K562 (cell line): ENCODE measurements around the gene TREH. TPM values are rescaled to one million over a fixed set of nuclear protein-coding genes. Genes with fewer than 3 reads are reported as not detected.

Experiments used
- CREB5 ChIP-seq: fragments of 250-450 bp; sonication (Bioruptor Pico); IDR thresholded peaks from 2 replicates; pipeline ENCODE4 v1.5.0; 2020; ENCODE audit warnings: mild to moderate bottlenecking
- FOXM1 ChIP-seq, 2 experiments: fragments of 450-650 bp in 1 of 2; sonication (generic) in 1 of 2; formaldehyde crosslinking in 1 of 2; IDR thresholded peaks; 2 replicates each; pipeline versions ENCODE4 v1.6.1 to v1.9.0; 2017 to 2022; ENCODE audit warnings: low read depth in 2 of 2, mild to moderate bottlenecking in 2 of 2, missing genetic modification reagents in 1 of 2, moderate library complexity in 1 of 2
- MBD2 ChIP-seq: sonication (generic); IDR thresholded peaks from 2 replicates; pipeline ENCODE4 v1.6.1; 2016; ENCODE audit warnings: low read depth, borderline replicate concordance
- MCM2 ChIP-seq: fragments of 450-650 bp; IDR thresholded peaks from 2 replicates; pipeline ENCODE4 v1.6.1; 2017; ENCODE audit warnings: low read depth, mild to moderate bottlenecking
- MEIS2 ChIP-seq: fragments of 450-650 bp; IDR thresholded peaks from 2 replicates; pipeline ENCODE4 v1.6.1; 2014; ENCODE audit warnings: mild to moderate bottlenecking; ENCODE audit not compliant: partially characterized antibody
- MYNN ChIP-seq, 2 experiments: sonication (generic); formaldehyde crosslinking in 1 of 2; IDR thresholded peaks; 2 replicates each; pipeline versions ENCODE4 v1.5.0 to v1.6.1; 2016 to 2020; ENCODE audit warnings: antibody characterized with exemption in 1 of 2, missing genetic modification reagents in 1 of 2
- NFIX ChIP-seq: fragments of 250-450 bp; sonication (Bioruptor Pico); IDR thresholded peaks from 2 replicates; pipeline ENCODE4 v1.4.0; 2020; ENCODE audit warnings: low read depth, mild to moderate bottlenecking, moderate library complexity
- SREBF1 ChIP-seq: fragments of 150-350 bp; IDR thresholded peaks from 2 replicates; pipeline ENCODE4 v1.6.1; 2014; ENCODE audit warnings: antibody characterized with exemption, low read depth, low read length, borderline replicate concordance
- SRSF1 ChIP-seq: fragments of 200-400 bp; formaldehyde crosslinking; IDR thresholded peaks from 2 replicates; pipeline ENCODE4 v1.6.1; 2017; ENCODE audit warnings: mild to moderate bottlenecking, low read depth, low read length, moderate library complexity
- ZNF76 ChIP-seq: fragments of 250-450 bp; sonication (Bioruptor Pico); IDR thresholded peaks from 2 replicates; pipeline ENCODE4 v1.4.0; 2020; ENCODE audit warnings: mild to moderate bottlenecking, moderate library complexity, borderline replicate concordance
- polyA plus RNA-seq, 8 experiments: library from polyadenylated mRNA; depleted of rRNA in 4 of 8; stranded (reverse) in 5 of 8; unstranded in 3 of 8; fragments of >200 nt; fragmentation: Nextera tagmentation in 2 of 8; fragmentation: Illumina TruSeq in 1 of 8; extraction: Ambion mirVana in 2 of 8; extraction: Trizol in 1 of 8; gene quantifications; 2 replicates each; pipeline versions ENCODE4 v1.2.1 to v1.2.3, GENCODE V29; 2011 to 2014; ENCODE audit warnings: inconsistent platforms in 1 of 8, missing spikeins in 1 of 8
- total RNA-seq, 7 experiments: library from RNA; depleted of rRNA in 6 of 7; stranded (reverse); fragments of >200 nt in 6 of 7; fragmentation: Illumina TruSeq in 2 of 7; extraction: Trizol in 2 of 7; gene quantifications; 2 replicates each; pipeline versions ENCODE4 v1.2.1 to v1.2.3, GENCODE V29; 2011 to 2021; ENCODE audit warnings: low replicate concordance in 1 of 7
- TF ChIP-seq, protein P1 (sequence below): sonication (generic); formaldehyde crosslinking; IDR thresholded peaks from 2 replicates; pipeline ENCODE4 v1.9.0; 2022; ENCODE audit warnings: mild to moderate bottlenecking, missing genetic modification reagents
- TF ChIP-seq, protein P2 (sequence below): IDR thresholded peaks from 2 replicates; pipeline ENCODE4 v1.6.1; 2011; ENCODE audit not compliant: insufficient read length; ENCODE audit errors: extremely low read depth
- TF ChIP-seq, protein P3 (sequence below): sonication (generic); formaldehyde crosslinking; IDR thresholded peaks from 2 replicates; pipeline ENCODE4 v1.9.0; 2022; ENCODE audit warnings: mild to moderate bottlenecking, missing genetic modification reagents
- TF ChIP-seq, protein P4 (sequence below), 2 experiments: fragments of 450-650 bp; IDR thresholded peaks; 2 replicates each; pipeline ENCODE4 v1.6.1; 2016
- TF ChIP-seq, protein P5 (sequence below), 2 experiments: fragments of 450-650 bp in 1 of 2; IDR thresholded peaks; 2 replicates each; pipeline ENCODE4 v1.6.1; 2011 to 2017; ENCODE audit warnings: low read depth in 2 of 2, antibody characterized with exemption in 1 of 2, borderline replicate concordance in 1 of 2, low read length in 1 of 2, mild to moderate bottlenecking in 1 of 2, mixed read lengths in 1 of 2; ENCODE audit not compliant: control insufficient read depth in 1 of 2

Gene TREH
- total and polyA plus RNA-seq, 9 of the 15 experiments (the other 6 are each of a cell fraction or from before 2014, with no cell fraction given): 0.09 to 0.20 (median 0.11) TPM; not detected in 6

DNA sequence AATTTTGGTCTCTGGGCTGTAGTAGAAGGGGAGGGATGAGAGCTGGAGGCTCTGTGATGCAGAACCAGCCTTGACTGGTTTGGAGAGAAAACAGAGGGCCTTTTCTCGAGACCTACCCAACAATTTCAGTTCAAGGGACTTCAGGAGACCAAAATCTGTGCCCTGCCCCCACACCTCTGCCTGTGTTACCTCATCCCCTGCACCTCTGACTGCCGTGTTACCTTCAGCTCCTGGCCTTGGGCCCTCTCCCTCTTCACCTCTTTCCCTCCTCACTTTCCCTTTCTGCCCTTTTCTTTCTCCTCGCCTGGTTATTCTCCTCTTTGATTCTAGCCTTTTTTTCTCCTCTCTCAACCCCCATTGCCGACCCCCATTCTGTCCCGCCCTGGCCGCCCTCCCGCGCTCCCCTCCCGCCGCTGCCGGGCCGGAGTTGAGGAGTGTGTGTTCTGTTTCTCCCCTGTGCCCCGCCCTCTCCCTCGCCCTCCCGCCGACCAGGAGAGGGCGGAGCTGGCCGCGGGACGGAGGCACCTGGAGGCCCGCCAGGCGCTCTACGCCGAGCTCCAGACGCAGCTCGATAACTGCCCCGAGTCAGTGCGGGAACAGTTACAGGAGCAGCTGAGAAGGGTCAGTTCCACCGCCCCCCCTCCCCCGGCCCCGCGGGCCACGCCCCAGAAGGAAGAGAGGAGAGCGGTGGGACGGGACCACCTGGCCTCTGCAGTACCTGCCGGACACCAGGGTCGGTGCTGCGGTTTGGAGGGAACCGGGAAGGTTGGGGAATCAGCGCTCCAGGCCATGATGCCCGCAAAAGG lies 44.8 kb downstream of the TREH start (continued):
- TF ChIP-seq FOXM1 (IDR thresholded peaks at IDR 0.05; ENCODE audit: low read depth) (no peak), FOXM1 (CRISPR knock-in tag; IDR thresholded peaks at IDR 0.05; ENCODE audit: low read depth) (no peak), MCM2 (no peak), MYNN (IDR thresholded peaks at IDR 0.05) (0 out of 2 replicates have a peak, but pooled peaks have one; percentile 16), MYNN (CRISPR knock-in tag; IDR thresholded peaks at IDR 0.05) (no peak), NFIX (CRISPR knock-in tag) (no peak), MEIS2 (no peak), MBD2 (no peak), CREB5 (CRISPR knock-in tag) (no peak), SREBF1 (no peak), ZNF76 (no peak), SRSF1 (no peak)
- TF ChIP-seq, protein P1, sequence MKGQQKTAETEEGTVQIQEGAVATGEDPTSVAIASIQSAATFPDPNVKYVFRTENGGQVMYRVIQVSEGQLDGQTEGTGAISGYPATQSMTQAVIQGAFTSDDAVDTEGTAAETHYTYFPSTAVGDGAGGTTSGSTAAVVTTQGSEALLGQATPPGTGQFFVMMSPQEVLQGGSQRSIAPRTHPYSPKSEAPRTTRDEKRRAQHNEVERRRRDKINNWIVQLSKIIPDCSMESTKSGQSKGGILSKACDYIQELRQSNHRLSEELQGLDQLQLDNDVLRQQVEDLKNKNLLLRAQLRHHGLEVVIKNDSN (CRISPR knock-in tag): no peak
- TF ChIP-seq, protein P2, sequence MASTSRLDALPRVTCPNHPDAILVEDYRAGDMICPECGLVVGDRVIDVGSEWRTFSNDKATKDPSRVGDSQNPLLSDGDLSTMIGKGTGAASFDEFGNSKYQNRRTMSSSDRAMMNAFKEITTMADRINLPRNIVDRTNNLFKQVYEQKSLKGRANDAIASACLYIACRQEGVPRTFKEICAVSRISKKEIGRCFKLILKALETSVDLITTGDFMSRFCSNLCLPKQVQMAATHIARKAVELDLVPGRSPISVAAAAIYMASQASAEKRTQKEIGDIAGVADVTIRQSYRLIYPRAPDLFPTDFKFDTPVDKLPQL: no peak
- TF ChIP-seq, protein P3, sequence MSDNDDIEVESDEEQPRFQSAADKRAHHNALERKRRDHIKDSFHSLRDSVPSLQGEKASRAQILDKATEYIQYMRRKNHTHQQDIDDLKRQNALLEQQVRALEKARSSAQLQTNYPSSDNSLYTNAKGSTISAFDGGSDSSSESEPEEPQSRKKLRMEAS: no peak
- TF ChIP-seq, protein P4, sequence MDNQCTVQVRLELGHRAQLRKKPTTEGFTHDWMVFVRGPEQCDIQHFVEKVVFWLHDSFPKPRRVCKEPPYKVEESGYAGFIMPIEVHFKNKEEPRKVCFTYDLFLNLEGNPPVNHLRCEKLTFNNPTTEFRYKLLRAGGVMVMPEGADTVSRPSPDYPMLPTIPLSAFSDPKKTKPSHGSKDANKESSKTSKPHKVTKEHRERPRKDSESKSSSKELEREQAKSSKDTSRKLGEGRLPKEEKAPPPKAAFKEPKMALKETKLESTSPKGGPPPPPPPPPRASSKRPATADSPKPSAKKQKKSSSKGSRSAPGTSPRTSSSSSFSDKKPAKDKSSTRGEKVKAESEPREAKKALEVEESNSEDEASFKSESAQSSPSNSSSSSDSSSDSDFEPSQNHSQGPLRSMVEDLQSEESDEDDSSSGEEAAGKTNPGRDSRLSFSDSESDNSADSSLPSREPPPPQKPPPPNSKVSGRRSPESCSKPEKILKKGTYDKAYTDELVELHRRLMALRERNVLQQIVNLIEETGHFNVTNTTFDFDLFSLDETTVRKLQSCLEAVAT (IDR thresholded peaks at IDR 0.05): peak; percentile 47 to 67; a peak in 3 of 4 replicates
- TF ChIP-seq, protein P5, sequence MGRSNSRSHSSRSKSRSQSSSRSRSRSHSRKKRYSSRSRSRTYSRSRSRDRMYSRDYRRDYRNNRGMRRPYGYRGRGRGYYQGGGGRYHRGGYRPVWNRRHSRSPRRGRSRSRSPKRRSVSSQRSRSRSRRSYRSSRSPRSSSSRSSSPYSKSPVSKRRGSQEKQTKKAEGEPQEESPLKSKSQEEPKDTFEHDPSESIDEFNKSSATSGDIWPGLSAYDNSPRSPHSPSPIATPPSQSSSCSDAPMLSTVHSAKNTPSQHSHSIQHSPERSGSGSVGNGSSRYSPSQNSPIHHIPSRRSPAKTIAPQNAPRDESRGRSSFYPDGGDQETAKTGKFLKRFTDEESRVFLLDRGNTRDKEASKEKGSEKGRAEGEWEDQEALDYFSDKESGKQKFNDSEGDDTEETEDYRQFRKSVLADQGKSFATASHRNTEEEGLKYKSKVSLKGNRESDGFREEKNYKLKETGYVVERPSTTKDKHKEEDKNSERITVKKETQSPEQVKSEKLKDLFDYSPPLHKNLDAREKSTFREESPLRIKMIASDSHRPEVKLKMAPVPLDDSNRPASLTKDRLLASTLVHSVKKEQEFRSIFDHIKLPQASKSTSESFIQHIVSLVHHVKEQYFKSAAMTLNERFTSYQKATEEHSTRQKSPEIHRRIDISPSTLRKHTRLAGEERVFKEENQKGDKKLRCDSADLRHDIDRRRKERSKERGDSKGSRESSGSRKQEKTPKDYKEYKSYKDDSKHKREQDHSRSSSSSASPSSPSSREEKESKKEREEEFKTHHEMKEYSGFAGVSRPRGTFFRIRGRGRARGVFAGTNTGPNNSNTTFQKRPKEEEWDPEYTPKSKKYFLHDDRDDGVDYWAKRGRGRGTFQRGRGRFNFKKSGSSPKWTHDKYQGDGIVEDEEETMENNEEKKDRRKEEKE (IDR thresholded peaks at IDR 0.05; ENCODE audit: borderline replicate concordance in 1 of 2, control insufficient read depth in 1 of 2, low read depth in 2 of 2, low read length in 1 of 2): no peak
